Stimulated activated CD8-positive, alpha-beta memory T cell treated with anti-CD3 and anti-CD28 coated beads, Interleukin-7, amount 100 ng/mL, for 1 hour (primary cell): Measurements from ENCODE around the gene TEX13A.

Experiments used
- DNase-seq, 2 donors: peaks; one replicate each; pipeline ENCODE4 v3.0.0-alpha.2; 2020; ENCODE audit warnings: low read depth in 2 of 2

TEX13A gene

GRCh38 chrX:105173071-105173470, 47.4 kb downstream of the TEX13A start:
- no peak for DNase-seq
